ENCODE measurements around the gene PCYT1A. TPM values are rescaled to one million over a fixed set of nuclear protein-coding genes. Genes with fewer than 3 reads are reported as not detected.

The PCYT1A gene
- total RNA-seq, 2 experiments from 2014 or later: 73.3 to 74.9 TPM

- Mint-ChIP-seq H3K27ac (no peak overlapping the region), H3K9me3 (no peaks in the 10 kb centered on the region), H3K4me1 (peaks cover 25% of the 10 kb centered on the region), H3K4me3 (no peak overlapping the region), H3K36me3 (ENCODE audit: low read depth) (no peaks in the 10 kb centered on the region), H3K27me3 (peaks cover 33% of the 10 kb centered on the region)
- POLR2A ChIA-PET: interaction anchor here (1.1 to 1.3 kb wide), 2 partner anchors 134 to 141 kb away, joined by 3 read pairs; no protein-coding TSS in a partner anchor
- CTCF ChIA-PET: no interaction called here
- DNase-seq: no peak
These were observed 83.7 kb downstream of the PCYT1A start for GRCh38 chr3:196203846-196204245.

DNA sequence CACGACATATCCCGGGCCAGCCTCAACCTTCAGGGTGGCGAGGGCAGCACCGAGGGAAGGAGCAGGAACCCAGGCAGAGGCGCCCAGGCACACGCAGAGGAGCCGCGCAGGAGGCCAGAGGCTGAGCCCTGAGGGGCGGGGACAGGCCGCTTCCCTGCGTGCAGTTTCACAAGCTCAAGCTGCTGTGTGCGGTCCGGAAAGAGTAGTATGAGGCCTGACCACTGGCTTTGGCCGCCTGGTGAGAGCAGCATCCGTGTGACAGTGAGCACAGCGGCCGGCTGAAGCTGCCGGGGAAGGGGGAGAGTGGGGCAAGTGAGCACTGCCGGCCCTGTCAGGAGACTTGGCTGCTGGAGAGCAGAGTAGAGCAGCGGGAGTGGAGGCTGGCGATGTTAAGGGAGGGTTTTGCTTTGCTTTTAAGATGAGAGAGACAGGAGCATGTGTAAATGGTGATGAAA is 85.0 kb downstream of the PCYT1A start:
- Mint-ChIP-seq H3K27me3 (peaks cover 32% of the 10 kb centered on the region), H3K9me3 (no peaks in the 10 kb centered on the region), H3K27ac (no peak overlapping the region), H3K4me3 (no peak overlapping the region), H3K4me1 (peaks cover 18% of the 10 kb centered on the region), H3K36me3 (ENCODE audit: low read depth) (no peaks in the 10 kb centered on the region)
- DNase-seq: no peak
- POLR2A ChIA-PET: interaction anchor here (1.1 kb wide), 1 partner anchor 133 kb away, joined by 3 read pairs; no protein-coding TSS in a partner anchor
- CTCF ChIA-PET: no interaction called here

DNA sequence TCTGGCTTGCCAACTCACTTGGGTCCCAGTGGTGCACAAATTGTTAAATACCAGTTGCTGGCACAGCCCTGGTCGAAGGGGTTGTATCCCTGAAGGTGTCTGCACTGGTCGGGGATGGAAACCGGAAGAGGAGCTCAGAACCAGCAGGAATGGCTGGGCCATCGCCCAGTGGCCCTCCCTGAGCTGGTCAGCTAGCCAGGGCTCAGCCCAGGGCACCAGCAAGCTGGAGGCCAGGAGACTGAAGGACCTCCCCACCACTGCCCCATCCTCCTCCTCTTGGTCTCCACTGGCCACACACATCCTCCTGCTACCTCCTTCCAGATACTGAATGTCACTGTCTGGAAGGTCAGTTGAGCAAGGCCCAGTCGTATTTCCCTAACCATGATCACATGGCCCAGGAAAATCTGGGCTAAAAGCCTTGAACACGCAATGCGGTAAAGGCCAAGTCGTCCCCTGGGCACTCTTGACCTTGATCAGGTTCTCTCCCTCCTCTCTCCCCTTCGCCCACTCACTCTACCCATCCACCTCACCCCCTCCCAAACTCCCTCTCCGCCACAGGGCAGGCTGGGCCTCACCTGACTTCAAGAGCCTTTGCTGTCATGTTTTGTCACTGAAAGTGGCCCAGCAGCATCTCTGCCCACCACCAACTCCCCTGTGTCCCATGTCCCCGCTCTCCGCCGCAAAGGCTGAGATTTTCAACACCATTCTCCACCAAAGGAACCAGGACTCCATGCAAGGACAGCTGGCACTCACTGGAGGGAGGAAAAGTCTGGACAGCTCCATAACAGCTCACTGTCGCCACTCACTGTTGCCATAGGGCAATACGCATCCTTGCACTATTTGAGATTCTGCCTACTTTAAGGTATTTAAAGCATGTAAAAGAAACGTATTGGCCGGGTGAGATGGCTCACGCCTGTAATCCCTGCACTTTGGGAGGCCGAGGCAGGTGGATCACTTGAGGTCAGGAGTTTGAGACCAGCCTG is 88.5 kb downstream of the PCYT1A start:
- H3K27ac Mint-ChIP-seq: no peak overlapping the region
- no peaks in the 10 kb centered on the region for H3K9me3 Mint-ChIP-seq
- no peak overlapping the region for H3K4me3 Mint-ChIP-seq
- ChIA-PET POLR2A (interaction anchor here (1.4 to 9.4 kb wide), 2 partner anchors 20 to 124 kb away, joined by 4 to 158 read pairs; partner anchors contain the start of gene TFRC), CTCF (interaction anchor here (1.2 to 9.5 kb wide), 3 partner anchors 121 to 127 kb away, joined by 3 to 167 read pairs (median 8); no protein-coding TSS in a partner anchor)
- no peak for DNase-seq
- peaks cover 11% of the 10 kb centered on the region for H3K27me3 Mint-ChIP-seq
- no peaks in the 10 kb centered on the region for H3K36me3 Mint-ChIP-seq (ENCODE audit: low read depth)
- peaks cover 32% of the 10 kb centered on the region for H3K4me1 Mint-ChIP-seq

DNA sequence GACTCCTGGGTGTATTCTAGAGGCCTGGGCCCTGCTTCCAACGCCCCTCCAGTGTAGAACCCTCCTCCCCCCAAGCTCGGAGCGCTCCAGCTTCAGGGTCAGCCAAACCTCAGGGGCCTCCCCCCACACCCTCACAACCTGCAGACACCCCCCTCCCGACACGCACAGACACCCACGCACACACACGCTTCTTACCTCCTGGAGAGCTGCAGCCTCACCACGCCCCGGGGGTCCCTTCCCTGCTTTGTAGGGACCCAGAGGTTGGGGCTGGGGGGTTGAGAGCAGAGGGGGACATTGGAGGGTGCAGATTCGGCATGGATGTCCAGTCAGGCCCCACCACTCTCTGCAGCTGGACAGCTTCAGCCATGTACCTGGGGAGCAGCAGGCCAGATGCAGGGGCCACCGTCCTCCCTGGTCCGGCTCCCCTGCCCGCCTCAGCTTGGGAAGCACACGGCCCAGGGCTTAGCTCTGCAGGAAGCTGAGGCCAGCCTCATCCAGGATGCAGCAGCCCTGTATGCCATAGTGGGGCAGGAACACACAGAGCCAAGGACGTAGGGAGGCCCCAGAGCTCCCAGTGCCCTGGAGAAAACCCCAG is 89.3 kb downstream of the PCYT1A start:
- peaks cover 32% of the 10 kb centered on the region for H3K4me1 Mint-ChIP-seq
- CTCF ChIA-PET: interaction anchor here (0.6 to 9.5 kb wide), 4 partner anchors 11 to 126 kb away, joined by 3 to 167 read pairs (median 6); no protein-coding TSS in a partner anchor
- POLR2A ChIA-PET: interaction anchor here (1.4 to 9.4 kb wide), 4 partner anchors 9 to 123 kb away, joined by 4 to 158 read pairs (median 11); partner anchors contain the start of gene TFRC
- H3K27me3 Mint-ChIP-seq: peaks cover 3% of the 10 kb centered on the region
- no peak for DNase-seq
- H3K4me3 Mint-ChIP-seq: no peak overlapping the region
- H3K36me3 Mint-ChIP-seq (ENCODE audit: low read depth): no peaks in the 10 kb centered on the region
- no peak overlapping the region for H3K27ac Mint-ChIP-seq
- H3K9me3 Mint-ChIP-seq: no peaks in the 10 kb centered on the region

DNA sequence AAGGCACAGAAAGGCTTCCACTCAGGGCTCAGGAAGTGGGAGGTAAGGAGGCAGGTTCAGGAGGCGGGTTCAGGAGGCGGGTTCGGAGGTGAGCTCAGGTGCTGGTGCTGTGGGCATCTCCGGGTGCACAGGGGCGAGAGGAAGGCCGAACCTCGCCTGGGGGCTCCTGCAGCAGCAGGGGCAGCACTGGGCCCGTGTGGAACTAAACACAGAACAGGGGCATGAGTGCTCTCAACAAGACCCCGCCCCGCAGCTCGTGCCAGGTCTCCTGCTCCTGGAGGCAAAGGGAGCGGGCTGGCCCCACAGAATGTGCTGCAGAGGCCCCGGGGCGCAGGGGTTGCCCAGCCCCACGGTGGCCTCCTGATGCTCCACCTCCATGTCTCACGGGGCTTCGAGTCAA is 90.0 kb downstream of the PCYT1A start:
- ChIA-PET CTCF (interaction anchor here (0.8 to 9.5 kb wide), 7 partner anchors 112 to 327 kb away, joined by 3 to 167 read pairs (median 4); no protein-coding TSS in a partner anchor), POLR2A (interaction anchor here (0.6 to 9.4 kb wide), 5 partner anchors 10 to 292 kb away, joined by 3 to 158 read pairs (median 6); partner anchors contain the start of gene TFRC)
- H3K27me3 Mint-ChIP-seq: peaks cover under 1% of the 10 kb centered on the region
- H3K27ac Mint-ChIP-seq: no peak overlapping the region
- peaks cover under 1% of the 10 kb centered on the region for H3K36me3 Mint-ChIP-seq (ENCODE audit: low read depth)
- no peak for DNase-seq
- H3K4me1 Mint-ChIP-seq: peaks cover 39% of the 10 kb centered on the region
- no peak overlapping the region for H3K4me3 Mint-ChIP-seq
- no peaks in the 10 kb centered on the region for H3K9me3 Mint-ChIP-seq

DNA sequence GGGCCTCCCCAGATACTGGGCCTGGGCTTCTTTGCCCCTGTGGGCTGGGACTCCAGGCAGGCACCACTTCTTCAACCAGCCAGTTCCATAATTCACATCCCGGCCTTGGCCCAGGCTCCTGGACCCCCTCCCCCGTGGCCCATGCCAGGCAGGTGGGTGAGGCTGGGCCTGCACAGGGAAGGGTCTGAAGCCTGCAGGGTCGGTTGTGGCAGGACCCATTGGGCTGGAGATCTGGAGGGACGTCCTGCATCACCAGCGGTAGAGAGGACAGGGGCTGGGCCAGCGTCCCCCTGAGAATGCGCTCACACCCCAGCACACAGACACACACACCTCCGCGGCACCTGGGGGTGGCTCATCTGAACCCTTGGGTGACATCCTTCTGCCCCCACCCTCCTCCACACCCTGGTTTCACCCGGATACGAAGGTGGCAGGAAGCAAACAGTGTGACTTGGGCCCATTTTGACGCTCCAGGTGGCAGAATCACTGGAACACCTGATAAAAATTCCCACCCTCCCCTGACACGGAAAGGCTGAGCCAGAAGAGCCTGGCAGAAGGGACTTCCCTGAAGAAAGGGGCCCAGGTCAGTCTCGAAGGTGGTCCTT is 91.8 kb downstream of the PCYT1A start:
- Mint-ChIP-seq H3K36me3 (ENCODE audit: low read depth) (peaks cover 2% of the 10 kb centered on the region), H3K9me3 (no peaks in the 10 kb centered on the region), H3K4me1 (peaks cover 50% of the 10 kb centered on the region), H3K27me3 (no peaks in the 10 kb centered on the region), H3K27ac (peak overlapping the region; percentile 35), H3K4me3 (no peak overlapping the region)
- DNase-seq: no peak
- ChIA-PET CTCF (interaction anchor here (0.6 to 9.5 kb wide), 20 partner anchors 8 to 345 kb away, joined by 3 to 167 read pairs (median 4); no protein-coding TSS in a partner anchor), POLR2A (interaction anchor here (0.5 to 9.4 kb wide), 3 partner anchors 16 to 121 kb away, joined by 3 to 158 read pairs (median 16); partner anchors contain the start of gene TFRC)

DNA sequence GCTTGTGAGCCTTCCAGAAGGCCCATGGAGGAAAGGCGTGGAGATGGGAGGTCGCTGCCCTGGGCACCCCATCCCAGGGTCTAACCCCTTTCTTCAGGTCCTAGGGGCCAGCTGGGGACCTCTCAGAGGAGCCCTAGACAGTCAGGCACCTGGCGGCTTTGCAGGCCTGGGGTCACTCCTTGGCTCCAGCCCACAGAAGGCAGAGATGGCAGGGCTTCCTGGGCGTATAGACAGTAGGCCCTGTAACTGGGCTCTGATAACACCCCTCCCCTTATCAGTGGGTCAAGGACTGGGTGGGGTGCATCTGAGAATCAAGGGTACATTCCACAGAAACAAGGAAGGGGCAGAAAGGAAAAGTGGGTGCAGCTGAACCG is 93.0 kb downstream of the PCYT1A start:
- ChIA-PET POLR2A (interaction anchor here (5.1 to 9.4 kb wide), 2 partner anchors 14 to 119 kb away, joined by 71 to 158 read pairs; partner anchors contain the start of gene TFRC), CTCF (interaction anchor here (0.7 to 9.5 kb wide), 6 partner anchors 13 to 344 kb away, joined by 3 to 167 read pairs (median 4); no protein-coding TSS in a partner anchor)
- H3K27ac Mint-ChIP-seq: peak overlapping the region; percentile 23
- H3K27me3 Mint-ChIP-seq: no peaks in the 10 kb centered on the region
- H3K4me3 Mint-ChIP-seq: no peak overlapping the region
- peaks cover 50% of the 10 kb centered on the region for H3K4me1 Mint-ChIP-seq
- peaks cover 2% of the 10 kb centered on the region for H3K36me3 Mint-ChIP-seq (ENCODE audit: low read depth)
- no peak for DNase-seq
- no peaks in the 10 kb centered on the region for H3K9me3 Mint-ChIP-seq

DNA sequence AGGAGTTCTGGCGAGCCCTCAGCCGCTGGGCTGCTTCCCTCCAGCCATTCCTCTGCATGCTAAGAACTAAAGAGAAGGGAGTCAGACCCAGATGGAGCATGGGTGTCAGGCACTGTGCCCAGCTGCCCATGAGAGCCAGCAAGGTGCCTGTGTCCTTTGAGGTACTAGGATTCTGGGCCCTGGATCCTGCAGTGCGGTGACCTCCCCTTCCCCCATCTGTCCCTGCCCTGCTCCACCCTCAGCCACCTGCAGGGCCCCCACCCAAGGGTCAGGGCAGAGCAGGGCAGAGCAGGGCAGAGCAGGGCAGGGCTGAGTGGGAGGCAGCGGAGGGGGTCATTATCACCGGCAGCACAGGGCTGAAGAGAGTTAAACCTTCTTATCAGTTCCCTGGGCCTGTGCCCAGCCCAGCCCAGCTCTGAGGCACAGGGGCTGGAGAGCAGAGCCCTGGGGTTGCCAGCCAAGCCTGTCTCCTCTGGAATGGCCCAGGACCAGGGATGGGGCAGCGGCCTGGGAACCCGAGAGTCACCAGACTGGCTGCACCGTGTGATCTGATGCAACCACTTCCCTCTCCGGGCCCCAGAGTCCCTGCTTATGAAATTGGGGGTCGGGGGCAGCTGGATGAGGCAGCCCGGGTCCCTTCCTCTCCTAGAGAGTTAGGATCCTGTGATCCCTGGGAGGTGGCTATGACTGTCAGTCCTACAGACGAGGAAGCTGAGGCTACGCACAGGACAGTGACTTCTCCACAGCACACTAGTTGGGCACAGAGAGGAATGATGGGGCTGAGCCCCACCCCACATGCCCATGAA is 93.6 kb downstream of the PCYT1A start:
- CTCF ChIA-PET: interaction anchor here (1.0 to 9.5 kb wide), 3 partner anchors 12 to 172 kb away, joined by 3 to 167 read pairs (median 4); no protein-coding TSS in a partner anchor
- peak overlapping the region; percentile 95 for H3K27ac Mint-ChIP-seq
- H3K9me3 Mint-ChIP-seq: no peaks in the 10 kb centered on the region
- peaks cover 52% of the 10 kb centered on the region for H3K4me1 Mint-ChIP-seq
- H3K4me3 Mint-ChIP-seq: no peak overlapping the region
- peaks cover 2% of the 10 kb centered on the region for H3K36me3 Mint-ChIP-seq (ENCODE audit: low read depth)
- POLR2A ChIA-PET: interaction anchor here (5.1 to 9.4 kb wide), 2 partner anchors 13 to 119 kb away, joined by 71 to 158 read pairs; partner anchors contain the start of gene TFRC
- no peaks in the 10 kb centered on the region for H3K27me3 Mint-ChIP-seq
- no peak for DNase-seq

DNA sequence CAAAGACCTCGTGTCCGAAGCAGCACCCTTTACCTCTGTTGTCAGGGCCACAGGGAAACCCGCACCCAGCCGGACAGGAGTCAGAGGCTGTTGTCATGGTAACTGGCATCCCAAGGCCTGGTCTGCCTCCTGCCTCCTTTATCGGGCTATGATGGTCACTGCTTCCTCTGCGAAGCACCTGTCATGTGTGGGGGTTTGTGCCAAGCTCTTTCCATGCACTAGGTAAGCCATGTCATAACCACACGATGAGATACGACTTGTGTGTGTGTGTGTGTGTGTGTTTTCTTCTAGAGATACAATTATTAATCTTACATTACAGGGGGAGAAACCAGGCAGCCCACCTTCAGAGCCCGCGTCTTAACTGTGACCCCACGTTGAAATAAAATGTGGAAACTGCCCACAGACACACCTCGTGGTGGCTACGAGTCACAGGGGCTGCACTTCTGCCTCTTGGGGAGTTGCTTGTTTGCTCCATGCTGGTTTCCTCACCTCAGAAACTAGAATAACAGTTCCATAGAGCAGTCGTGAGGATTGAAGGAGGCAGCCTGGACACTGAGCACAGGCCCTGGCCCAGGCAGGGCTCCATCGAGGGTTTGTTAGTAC is 94.3 kb downstream of the PCYT1A start:
- H3K27me3 Mint-ChIP-seq: no peaks in the 10 kb centered on the region
- no peak for DNase-seq
- H3K27ac Mint-ChIP-seq: peak overlapping the region; percentile 95
- ChIA-PET POLR2A (interaction anchor here (0.8 to 9.4 kb wide), 3 partner anchors 12 to 310 kb away, joined by 3 to 158 read pairs (median 71); partner anchors contain the start of gene TFRC), CTCF (interaction anchor here (1.2 to 9.5 kb wide), 4 partner anchors 11 to 343 kb away, joined by 4 to 167 read pairs (median 6); no protein-coding TSS in a partner anchor)
- peaks cover 2% of the 10 kb centered on the region for H3K36me3 Mint-ChIP-seq (ENCODE audit: low read depth)
- no peaks in the 10 kb centered on the region for H3K9me3 Mint-ChIP-seq
- H3K4me1 Mint-ChIP-seq: peaks cover 54% of the 10 kb centered on the region
- H3K4me3 Mint-ChIP-seq: peak overlapping the region; percentile 34

GRCh38 chr3:196192524-196193051 is 94.9 kb downstream of the PCYT1A start:
- CTCF ChIA-PET: interaction anchor here (1.2 to 9.5 kb wide), 5 partner anchors 10 to 343 kb away, joined by 4 to 167 read pairs (median 6); no protein-coding TSS in a partner anchor

More at GRCh38 chr3:196192524-196193051, 94.9 kb downstream of the PCYT1A start:
- Mint-ChIP-seq H3K27me3 (no peaks in the 10 kb centered on the region), H3K4me3 (peak overlapping the region; percentile 34), H3K36me3 (ENCODE audit: low read depth) (peaks cover 2% of the 10 kb centered on the region), H3K27ac (peak overlapping the region; percentile 95), H3K4me1 (peaks cover 56% of the 10 kb centered on the region), H3K9me3 (no peaks in the 10 kb centered on the region)
- peak; percentile 38 for DNase-seq
- POLR2A ChIA-PET: interaction anchor here (0.8 to 9.4 kb wide), 5 partner anchors 12 to 519 kb away, joined by 3 to 158 read pairs (median 3); partner anchors contain the start of genes CEP19, PIGX and TFRC
